OCI-LY3 (cell line): ENCODE results near the gene CAMK2D.

ENCODE experiments used
- EZH2phosphoT487 ChIP-seq: fragments of 200-600 bp; shearing (Covaris generic); IDR thresholded peaks from 2 replicates; pipeline ENCODE4 v1.6.1; 2018; ENCODE audit warnings: antibody characterized with exemption, mixed run types, low read depth
- TF ChIP-seq, protein P1 (sequence below): fragments of 200-600, 300-600 bp; sonication (generic); IDR thresholded peaks from 2 replicates; pipeline ENCODE4 v1.5.1; 2014; ENCODE audit warnings: antibody characterized with exemption, low read length, low read depth

DNA sequence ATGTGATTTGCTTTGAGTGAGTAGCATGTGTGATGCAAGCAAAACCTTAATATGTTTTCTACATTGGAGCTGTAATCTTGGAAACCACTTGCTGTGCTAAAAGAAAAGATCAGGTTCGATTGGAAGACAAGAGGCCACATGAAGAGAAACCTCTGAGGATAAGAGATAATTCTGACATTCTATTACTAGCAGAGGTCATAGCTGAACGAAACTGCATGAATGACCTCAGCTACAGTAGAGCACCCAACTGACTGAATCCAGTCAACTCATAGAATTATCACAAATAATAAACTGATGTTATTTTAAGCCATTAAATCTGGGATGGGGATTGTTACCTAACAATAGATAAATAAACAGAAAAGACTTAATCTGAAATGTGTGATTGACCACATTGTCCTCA is 147.1 kb downstream of the CAMK2D start:
- TF ChIP-seq, protein P1, sequence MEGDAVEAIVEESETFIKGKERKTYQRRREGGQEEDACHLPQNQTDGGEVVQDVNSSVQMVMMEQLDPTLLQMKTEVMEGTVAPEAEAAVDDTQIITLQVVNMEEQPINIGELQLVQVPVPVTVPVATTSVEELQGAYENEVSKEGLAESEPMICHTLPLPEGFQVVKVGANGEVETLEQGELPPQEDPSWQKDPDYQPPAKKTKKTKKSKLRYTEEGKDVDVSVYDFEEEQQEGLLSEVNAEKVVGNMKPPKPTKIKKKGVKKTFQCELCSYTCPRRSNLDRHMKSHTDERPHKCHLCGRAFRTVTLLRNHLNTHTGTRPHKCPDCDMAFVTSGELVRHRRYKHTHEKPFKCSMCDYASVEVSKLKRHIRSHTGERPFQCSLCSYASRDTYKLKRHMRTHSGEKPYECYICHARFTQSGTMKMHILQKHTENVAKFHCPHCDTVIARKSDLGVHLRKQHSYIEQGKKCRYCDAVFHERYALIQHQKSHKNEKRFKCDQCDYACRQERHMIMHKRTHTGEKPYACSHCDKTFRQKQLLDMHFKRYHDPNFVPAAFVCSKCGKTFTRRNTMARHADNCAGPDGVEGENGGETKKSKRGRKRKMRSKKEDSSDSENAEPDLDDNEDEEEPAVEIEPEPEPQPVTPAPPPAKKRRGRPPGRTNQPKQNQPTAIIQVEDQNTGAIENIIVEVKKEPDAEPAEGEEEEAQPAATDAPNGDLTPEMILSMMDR, result no peak
- TF ChIP-seq EZH2phosphoT487, result no peak
